Hematopoietic multipotent progenitor cell treated with erythropoietin and hydrocortisone succinate and interleukin-3 and kit ligand, for 4 days (in vitro differentiated cells): ENCODE results near the gene CYSTM1.
"Not testable (repeated sequence)": the region's sequence is repeated elsewhere in the genome, so short reads cannot be mapped to it uniquely, and the experiment has no call there.

Experiments
- DNase-seq: peaks from one replicate; pipeline ENCODE4 v3.0.0-alpha.2; 2015

The CYSTM1 gene

DNA sequence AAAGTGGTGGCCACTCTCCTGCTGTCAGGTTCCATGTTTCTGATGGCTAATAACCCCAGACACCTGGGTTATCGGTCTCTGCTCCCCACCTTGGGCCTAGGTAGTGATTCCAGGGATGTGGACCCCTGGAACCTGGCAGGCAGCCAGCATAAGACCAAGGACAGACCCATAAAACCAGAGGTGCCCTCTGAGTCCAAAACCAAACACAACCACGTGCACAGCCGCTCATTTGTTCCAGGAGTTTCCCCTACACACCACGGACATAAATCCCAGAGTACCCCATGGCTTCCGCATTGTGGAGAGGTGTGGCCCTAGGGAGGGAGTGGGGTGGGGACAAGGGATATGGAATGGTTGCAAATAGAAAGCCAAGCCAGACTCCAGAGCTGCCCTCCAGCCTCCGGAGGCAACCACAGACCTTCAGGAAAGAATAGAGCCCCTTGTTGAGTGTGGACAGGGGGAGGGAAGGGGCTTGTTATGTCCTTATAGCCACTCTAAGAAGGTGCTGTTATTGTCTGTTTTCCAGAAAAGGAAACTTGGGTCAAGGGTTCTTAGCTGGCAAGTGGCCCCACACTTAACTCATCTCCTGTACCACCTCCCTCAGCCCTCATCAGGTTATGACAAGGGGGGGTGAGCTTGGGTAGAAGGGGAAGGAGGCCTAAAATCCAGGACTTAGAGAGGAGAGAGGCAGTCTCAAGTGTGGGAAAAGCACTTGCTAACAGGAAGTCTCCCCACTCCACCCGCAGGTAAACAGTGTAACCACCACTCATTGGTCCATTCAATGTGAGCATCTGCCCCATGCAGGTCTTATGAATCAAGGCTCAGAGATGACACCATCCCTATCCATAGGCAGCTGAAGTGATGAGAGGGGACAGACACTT is 23.6 kb upstream of the CYSTM1 start:
- no peak for DNase-seq

DNA sequence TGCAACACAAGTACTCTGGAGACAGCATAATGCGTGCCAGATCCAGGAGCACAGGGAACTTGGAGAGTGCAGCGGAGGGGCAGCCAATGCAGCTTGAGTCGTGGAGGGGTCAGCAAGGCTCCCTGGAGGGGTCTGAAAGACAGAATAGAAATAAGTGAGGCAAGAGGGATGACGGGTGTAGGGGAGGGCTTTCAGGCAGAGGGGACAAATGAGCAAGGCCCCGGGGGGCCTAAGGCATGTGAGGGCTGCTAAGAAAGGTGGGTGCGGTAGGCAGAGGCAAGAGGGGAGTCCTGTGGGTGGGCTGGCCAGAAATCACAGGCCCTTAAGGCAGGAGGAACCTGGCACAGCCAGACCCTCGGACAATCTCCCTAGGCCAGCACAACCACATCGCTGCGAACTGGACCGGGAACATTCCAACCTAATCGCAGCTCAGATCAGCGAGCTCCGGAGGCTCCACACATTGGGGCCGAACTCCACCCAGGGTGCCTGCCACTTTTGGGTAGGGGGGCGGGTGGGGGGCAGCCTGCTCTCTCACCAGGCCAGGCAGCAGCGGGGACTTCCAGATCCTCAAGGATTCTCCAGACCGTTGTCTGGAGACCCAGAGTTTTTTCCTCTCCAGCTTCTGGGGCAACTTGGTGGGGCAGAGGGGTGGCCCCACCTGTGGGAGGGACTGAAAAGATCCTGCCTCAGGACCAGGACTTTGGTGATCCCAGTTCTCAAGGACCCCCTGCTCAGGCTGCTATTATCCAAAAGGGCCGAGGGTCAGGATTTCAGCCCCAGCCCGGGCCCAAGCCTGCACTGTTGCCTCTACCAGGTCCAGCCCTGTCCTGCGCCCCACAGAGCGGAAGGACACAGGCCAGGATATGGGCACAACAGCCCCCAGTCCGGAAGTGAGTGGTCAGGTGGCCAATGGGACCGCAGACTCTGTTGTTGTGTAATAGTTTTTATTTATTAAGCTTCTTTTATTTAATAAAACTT is 22.7 kb upstream of the CYSTM1 start:
- no peak for DNase-seq

DNA sequence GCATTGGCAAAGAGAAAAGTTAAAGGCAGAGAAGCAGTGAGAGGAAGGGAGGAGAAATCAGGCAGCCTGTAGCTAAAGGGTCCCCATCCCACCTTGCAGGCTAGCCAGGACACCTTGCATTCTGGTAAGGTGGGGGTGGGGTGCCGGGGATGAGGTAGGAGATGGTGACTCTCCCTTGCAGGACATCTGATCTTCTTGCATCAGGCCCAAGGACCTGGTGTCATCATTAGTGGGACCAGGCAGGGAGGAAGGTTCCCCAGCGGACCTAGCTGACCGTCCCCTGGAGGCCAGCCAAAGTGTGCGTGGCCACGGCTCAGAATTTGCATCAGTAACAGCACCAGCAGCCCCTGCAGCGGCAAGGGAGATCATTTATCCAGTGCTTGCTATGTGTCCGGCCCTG is 21.7 kb upstream of the CYSTM1 start:
- DNase-seq, result no peak

DNA sequence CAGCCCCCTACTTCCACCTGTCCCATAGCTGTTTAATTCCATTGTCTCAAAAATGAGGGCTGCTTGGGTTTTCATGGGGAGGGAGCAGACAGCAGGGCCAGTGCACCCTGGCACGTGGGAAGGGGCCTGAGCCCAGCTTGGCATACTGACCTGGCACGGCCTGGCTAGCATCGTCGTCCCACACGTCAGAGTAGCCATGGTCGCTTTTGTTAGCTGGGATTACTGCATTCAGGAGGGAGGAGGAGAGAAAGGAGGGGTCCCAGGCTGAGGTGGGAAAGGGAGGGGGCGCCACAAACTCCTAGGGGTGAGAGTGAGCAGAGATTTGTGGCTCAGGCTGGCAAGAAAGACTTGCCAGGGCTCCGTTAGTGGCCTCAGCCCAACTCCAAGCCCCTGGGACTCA is 21.1 kb upstream of the CYSTM1 start:
- no peak for DNase-seq

DNA sequence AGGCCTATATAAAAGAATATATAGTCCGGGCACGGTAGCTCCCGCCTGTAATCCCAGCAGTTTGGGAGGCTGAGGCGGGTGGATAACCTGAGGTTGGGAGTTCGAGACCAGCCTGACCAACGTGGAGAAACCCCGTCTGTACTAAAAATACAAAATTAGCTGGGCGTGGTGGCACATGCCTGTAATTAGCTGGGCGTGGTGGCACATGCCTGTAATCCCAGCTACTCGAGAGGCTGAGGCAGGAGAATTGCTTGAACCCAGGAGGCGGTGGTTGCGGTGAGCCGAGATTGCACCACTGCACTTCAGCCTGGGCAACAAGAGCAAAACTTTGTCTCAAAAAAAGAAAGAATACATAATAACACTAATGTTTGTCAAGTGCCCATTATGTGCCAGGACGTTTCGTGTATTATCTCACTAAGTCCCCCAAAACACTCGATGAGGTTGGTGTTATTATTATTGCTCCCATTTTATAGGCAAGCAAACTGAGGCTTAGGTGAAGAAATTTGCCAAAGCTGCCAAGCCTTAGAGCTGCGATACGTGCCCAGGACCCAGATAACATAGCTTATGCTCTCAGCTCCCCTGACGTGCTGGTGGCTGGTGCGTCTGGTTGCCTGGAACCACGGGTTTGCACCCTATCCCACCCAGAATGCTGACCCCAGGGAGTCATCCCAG is 20.1 kb upstream of the CYSTM1 start:
- not testable (repeated sequence) for DNase-seq

GRCh38 chr5:140157032-140157781 is 17.8 kb upstream of the CYSTM1 start:
- DNase-seq, result peak; percentile 94

- DNase-seq, result no peak
Observed at GRCh38 chr5:140159014-140159927, 15.7 kb upstream of the CYSTM1 start.

DNA sequence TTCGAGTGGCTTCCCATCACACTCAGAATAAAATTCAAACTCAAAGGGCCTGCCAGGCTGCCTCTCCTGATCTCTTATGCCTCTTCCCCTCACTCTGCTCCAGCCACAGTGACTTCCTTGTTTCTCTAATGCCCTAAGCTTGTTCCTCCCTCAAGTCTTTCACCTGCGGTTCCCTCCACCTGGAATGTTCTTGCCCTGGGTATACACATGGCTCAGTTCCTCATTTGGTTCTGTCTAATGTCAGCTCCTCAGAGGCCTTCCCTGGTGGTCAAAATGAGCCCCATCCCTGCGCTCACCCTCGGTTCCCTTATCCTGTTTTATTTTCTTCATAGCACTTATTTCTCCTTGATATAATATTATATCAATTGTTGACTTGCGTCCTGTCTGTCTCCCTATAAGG is 12.7 kb upstream of the CYSTM1 start:
- DNase-seq, result no peak

- no peak for DNase-seq
Observed at GRCh38 chr5:140162781-140163180, 12.2 kb upstream of the CYSTM1 start.

DNA sequence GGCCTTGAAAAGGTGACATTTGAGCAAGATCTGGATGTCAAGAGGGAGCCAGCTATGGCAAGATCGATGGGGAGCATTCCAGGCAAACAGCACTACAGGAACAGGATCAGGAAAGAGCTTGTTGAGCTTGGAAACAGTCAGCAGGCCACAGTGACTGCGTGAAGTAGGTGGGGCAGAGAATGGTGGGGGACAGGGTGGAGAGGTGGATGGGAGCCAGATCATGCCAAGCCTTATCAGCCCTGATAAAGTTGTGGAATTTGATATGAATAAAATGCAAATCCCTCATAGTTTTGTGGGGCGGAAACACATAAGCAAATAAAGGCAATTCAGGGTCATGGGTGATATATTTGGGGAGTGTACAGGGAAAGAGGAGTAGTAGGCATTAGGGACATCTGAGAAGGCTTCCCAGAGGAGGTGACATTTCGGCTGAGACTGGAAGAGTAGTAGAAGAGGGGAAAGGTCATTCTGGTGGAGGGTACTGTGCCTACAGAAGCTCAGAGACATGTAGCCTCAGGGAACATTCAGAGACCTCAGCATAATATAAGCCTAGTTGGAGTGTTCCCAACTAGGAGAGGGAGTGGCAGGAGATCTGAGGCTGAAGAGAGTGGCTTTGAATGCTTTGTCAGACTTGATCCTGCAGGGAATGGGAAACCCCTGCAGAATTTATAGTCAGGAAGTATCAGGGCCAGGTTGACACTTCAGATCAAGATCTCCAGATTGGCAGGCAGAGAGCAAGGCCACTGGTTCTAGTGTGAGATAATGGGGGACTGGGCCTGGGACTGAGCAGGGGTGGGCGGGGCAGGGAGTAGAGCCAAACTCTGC is 9.7 kb upstream of the CYSTM1 start:
- DNase-seq, result no peak

- no peak for DNase-seq
Observed at GRCh38 chr5:140165923-140166270, 9.1 kb upstream of the CYSTM1 start.

DNA sequence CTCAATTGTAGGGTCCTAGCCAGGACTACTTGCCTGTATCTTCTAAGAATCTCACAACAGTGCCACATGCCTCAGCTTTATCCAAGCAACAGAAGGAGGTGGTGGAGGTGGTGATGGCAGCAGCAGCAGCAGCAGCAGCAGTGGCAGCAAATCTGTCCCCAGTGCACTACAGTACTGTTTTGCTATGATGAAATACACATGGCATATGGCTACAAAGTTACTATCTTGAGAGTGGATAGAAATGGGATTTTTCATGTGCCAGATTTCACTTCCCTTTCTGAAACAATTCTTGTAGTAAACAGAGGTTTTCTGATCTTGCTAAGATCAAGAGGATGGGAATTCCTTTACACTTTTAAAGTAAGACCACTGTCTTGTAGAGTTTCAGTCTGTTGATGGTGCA is 8.1 kb upstream of the CYSTM1 start:
- DNase-seq, result no peak

DNA sequence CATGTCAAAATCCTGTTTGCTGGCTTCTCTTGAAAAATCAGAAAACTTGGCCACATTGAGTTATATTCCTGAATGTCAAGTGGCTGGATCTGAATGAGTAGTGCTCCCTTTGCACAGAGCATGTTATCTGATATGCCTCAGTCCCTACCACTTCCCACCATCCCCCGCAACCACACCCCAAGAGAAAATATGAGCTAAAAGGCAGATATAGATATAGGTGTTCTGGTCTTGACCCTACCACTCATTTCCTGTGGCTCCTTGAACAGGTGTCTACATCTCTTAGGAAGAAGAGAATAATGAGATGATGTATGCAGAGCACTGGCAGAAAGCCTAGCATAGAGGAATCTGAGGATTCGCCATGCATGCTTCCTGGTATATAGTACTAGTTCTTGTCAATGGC is 6.6 kb upstream of the CYSTM1 start:
- no peak for DNase-seq

DNA sequence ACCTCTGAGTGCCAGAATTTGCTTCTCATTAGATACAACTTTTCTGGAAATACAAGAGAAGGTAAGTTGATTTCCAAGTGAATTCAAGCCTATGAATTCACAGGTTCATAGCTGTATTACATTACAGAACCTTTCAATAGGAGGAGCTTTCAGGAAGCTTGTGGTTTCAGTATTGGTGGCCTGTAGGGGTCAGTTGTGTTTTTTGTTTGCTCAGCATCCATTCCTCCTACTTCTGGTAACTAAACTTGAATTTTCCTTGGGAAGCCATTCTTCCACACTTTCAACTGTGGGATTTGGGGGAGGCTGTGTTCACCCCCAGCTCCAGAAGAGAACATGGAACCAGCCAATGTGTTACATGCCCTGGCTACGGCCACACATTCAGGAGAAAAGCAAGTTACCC is 5.6 kb upstream of the CYSTM1 start:
- DNase-seq, result no peak

DNA sequence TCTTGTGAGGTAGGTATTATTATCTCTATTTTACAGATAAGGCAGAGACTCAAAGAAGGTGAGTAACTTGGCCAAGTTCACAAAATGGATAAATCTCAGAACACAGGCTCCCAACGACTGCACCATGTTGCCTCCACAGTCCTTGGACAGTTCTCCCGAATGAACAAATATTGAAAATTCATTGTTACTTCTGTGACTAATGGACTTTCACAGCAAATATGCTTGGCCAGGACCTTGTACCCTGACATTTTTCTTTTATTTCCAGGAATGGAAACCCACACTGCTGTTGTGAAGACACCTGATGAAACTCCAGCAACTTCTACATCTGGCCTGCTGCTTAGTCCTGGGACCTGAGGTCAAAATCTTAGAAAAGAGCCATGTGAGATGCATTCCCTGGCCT is 2.5 kb upstream of the CYSTM1 start:
- DNase-seq, result no peak

DNA sequence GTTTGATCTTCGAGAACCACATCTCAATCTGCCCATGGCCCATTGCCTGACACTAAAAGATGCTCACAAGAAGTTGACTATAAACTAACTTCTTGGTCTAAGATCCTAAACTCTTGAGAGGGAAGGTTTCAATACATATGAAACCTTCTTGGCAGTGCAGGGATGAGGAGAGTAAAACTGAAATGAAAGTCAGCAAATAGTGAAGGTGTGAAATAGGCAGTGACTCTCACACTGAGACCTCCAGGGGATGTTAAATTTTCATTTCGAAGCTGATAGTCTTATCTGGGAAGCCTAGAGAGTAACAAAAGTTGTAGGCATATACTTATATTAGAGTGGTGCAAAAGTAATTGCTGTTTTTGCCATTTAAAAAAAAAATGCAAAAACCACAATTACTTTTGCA is 974 bp upstream of the CYSTM1 start:
- DNase-seq, result no peak

GRCh38 chr5:140175367-140176030 is 511 bp downstream of the CYSTM1 start:
- DNase-seq, result peak; percentile 75

- no peak for DNase-seq
Observed at GRCh38 chr5:140176031-140176387, 1.0 kb downstream of the CYSTM1 start.

- no peak for DNase-seq
Observed at GRCh38 chr5:140178086-140178410, 3.1 kb downstream of the CYSTM1 start.

GRCh38 chr5:140178482-140179116 is 3.6 kb downstream of the CYSTM1 start:
- no peak for DNase-seq
